ENCODE data around the gene MYBPH. TPM values are rescaled to one million over a fixed set of nuclear protein-coding genes. Genes with fewer than 3 reads are reported as not detected.

Gene MYBPH
- total RNA-seq, 1 experiment from 2014 or later: not detected

DNA sequence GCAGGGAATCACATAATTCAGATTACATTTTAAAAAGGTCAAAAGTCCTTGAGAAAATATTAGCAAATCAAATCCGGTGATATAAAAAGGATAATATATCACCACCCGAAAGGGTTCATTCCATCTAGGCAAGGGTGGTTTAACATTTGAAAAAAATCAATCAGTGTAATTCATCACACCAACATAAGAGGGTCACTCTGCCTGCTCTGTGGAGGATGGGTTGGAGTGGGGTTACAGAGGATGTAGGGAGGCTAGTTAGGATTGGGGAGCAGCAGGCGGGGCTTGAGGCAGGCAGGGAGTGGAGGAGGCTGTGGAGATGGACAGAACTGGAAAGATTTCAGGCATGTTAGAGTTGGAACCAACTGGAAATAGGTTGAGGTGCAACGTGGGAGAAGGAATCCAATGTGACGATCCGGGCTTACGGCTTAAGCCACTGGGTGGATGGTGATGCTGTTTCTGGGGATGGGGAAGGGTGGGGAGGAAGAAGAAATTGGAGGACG lies 35.6 kb downstream of the MYBPH start:
- H3K4me2 ChIP-seq (ENCODE audit: insufficient read depth, insufficient read length, low read length): no peak overlapping the region
- WGBS (ENCODE audit: extremely low coverage, insufficient read length, low lambda C conversion rate): no CpG with 5 or more reads among the region's 8 CpGs

More for the DNA sequence above, 35.6 kb downstream of the MYBPH start:
- Histone ChIP-seq H3K4me1 (ENCODE audit: insufficient read depth, low read length) (0 out of 2 replicates have a peak, but pooled peaks cover 4% of the 10 kb centered on the region), H2BK120ac (ENCODE audit: low read depth, low read length, poor library complexity, severe bottlenecking) (no peak overlapping the region), H3K79me2 (ENCODE audit: insufficient read depth, low read length) (no peaks in the 10 kb centered on the region), H3K27ac (ENCODE audit: insufficient read length, low read depth, low read length) (no peak overlapping the region), H3K23ac (ENCODE audit: insufficient read length, low read depth, low read length) (no peak overlapping the region), H2AK5ac (ENCODE audit: insufficient read length, low read length) (no peak overlapping the region), H3K9ac (ENCODE audit: extremely low read depth, insufficient read length, low read length) (no peak overlapping the region), H4K5ac (ENCODE audit: insufficient read length, low read depth, low read length) (no peak overlapping the region), H3K27me3 (ENCODE audit: insufficient read depth, low read length) (no peaks in the 10 kb centered on the region), H2BK12ac (ENCODE audit: insufficient read length, low read depth, low read length) (no peak overlapping the region), H4K8ac (replicated peaks; ENCODE audit: insufficient read length, low read depth, low read length) (no peak overlapping the region), H4K20me1 (ENCODE audit: control insufficient read depth, insufficient read depth, insufficient read length) (no peaks in the 10 kb centered on the region), H3K56ac (ENCODE audit: insufficient read length, low read depth, low read length) (no peak overlapping the region), H2BK5ac (ENCODE audit: insufficient read length, low read length) (no peak overlapping the region), H3K14ac (ENCODE audit: insufficient read depth, low read length) (no peak overlapping the region), H4K91ac (ENCODE audit: insufficient read length, low read depth, low read length) (no peak overlapping the region), H3K79me1 (ENCODE audit: insufficient read depth, low read depth, low read length, poor library complexity, severe bottlenecking) (no peaks in the 10 kb centered on the region), H3K4ac (ENCODE audit: low read depth, low read length) (no peak overlapping the region), H3K18ac (ENCODE audit: insufficient read length, low read depth, low read length) (no peak overlapping the region), H3K23me2 (ENCODE audit: insufficient read length, low read depth, low read length, poor library complexity, severe bottlenecking) (no peaks in the 10 kb centered on the region), H2BK20ac (ENCODE audit: low read depth, low read length, poor library complexity, severe bottlenecking) (no peak overlapping the region), H3K9me3 (ENCODE audit: control insufficient read depth, low read depth, low read length) (no peaks in the 10 kb centered on the region), H2BK15ac (ENCODE audit: low read depth, low read length) (no peak overlapping the region), H2AFZ (ENCODE audit: low read length) (no peak overlapping the region), H3T11ph (ENCODE audit: low read length) (no peak overlapping the region)
- Mint-ChIP-seq H3K9me3 (peaks cover 4 to 8% of the 10 kb centered on the region in 2 experiments; a peak in 3 of 5 replicates), H3K27ac (no peak overlapping the region), H3K36me3 (ENCODE audit: insufficient read depth in 1 of 3, low read depth in 3 of 3) (peaks cover 0 to 9% (median 2%) of the 10 kb centered on the region in 3 experiments; a peak in 3 of 7 replicates), H3K27me3 (ENCODE audit: low read depth) (no peaks in the 10 kb centered on the region; the same call in 1 of the 2 replicates), H3K4me3 (no peak overlapping the region), H3K4me1 (peaks cover 19 to 21% of the 10 kb centered on the region in 2 experiments)
- no peak for DNase-seq
- TF ChIP-seq, protein P1, sequence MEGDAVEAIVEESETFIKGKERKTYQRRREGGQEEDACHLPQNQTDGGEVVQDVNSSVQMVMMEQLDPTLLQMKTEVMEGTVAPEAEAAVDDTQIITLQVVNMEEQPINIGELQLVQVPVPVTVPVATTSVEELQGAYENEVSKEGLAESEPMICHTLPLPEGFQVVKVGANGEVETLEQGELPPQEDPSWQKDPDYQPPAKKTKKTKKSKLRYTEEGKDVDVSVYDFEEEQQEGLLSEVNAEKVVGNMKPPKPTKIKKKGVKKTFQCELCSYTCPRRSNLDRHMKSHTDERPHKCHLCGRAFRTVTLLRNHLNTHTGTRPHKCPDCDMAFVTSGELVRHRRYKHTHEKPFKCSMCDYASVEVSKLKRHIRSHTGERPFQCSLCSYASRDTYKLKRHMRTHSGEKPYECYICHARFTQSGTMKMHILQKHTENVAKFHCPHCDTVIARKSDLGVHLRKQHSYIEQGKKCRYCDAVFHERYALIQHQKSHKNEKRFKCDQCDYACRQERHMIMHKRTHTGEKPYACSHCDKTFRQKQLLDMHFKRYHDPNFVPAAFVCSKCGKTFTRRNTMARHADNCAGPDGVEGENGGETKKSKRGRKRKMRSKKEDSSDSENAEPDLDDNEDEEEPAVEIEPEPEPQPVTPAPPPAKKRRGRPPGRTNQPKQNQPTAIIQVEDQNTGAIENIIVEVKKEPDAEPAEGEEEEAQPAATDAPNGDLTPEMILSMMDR (conservative IDR thresholded peaks at IDR 0.05): no peak

Measured in H9 (cell line).